ENCODE results near the gene PECR. TPM values are rescaled to one million over a fixed set of nuclear protein-coding genes. Genes with fewer than 3 reads are reported as not detected.

PECR gene
- total and polyA plus RNA-seq, 2 of the 4 experiments (the other 2 are of a cell fraction): 11.4 to 17.7 TPM

DNA sequence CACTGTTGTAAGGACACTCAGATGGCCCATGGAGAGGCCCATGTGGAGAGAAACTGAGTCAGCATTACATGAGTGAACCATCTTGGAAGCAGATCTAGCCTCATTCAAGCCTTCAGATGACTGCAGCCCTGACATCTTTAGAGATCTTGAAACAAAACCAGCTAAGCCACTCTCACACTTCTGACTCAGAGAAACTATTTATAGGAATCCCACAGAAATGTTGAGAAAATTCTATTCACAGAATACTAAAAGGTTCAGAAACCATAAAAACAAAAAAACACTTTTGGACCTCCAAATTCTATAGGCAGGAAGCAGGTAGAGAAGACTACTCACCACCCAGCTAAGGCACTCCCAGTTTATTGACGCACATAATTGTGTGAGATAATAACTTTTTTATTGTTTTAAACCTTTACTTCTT lies 8.8 kb upstream of the PECR start:
- Histone ChIP-seq H2BK20ac (ENCODE audit: low read depth, low read length) (no peak overlapping the region), H4K8ac (ENCODE audit: low read depth in 2 of 2, low read length in 2 of 2) (no peak overlapping the region), H3K4me2 (ENCODE audit: low read depth, low read length) (no peak overlapping the region), H3K9ac (ENCODE audit: low read depth, low read length) (no peak overlapping the region), H3K4ac (ENCODE audit: low read depth, low read length) (no peak overlapping the region), H3K36me3 (ENCODE audit: control insufficient read depth, insufficient read depth, low read length) (no peaks in the 10 kb centered on the region), H3K79me1 (ENCODE audit: low read depth in 1 of 2, low read length in 2 of 2) (no peaks in the 10 kb centered on the region; a peak in 1 of 4 replicates), H2AK5ac (ENCODE audit: low read depth, low read length) (no peak overlapping the region), H2AFZ (replicated peaks; ENCODE audit: low read length, poor library complexity) (no peak overlapping the region), H2AK9ac (replicated peaks; ENCODE audit: low read depth, low read length, poor library complexity) (no peak overlapping the region), H4K20me1 (ENCODE audit: insufficient read depth, low read length) (no peaks in the 10 kb centered on the region), H2BK120ac (ENCODE audit: low read depth, low read length) (no peak overlapping the region), H3K27me3 (ENCODE audit: control insufficient read depth, insufficient read depth, low read length) (no peaks in the 10 kb centered on the region; the same call in 1 of the 2 replicates), H2BK5ac (ENCODE audit: low read depth, low read length, poor library complexity, severe bottlenecking) (no peak overlapping the region), H3K18ac (ENCODE audit: low read depth, low read length) (no peak overlapping the region), H3K4me1 (ENCODE audit: control insufficient read depth, insufficient read depth, low read length) (no peaks in the 10 kb centered on the region), H3K9me3 (ENCODE audit: control insufficient read depth, insufficient read depth, low read length) (0 out of 2 replicates have a peak, but pooled peaks cover 2% of the 10 kb centered on the region), H4K5ac (ENCODE audit: low read depth, low read length) (no peak overlapping the region), H4K91ac (ENCODE audit: insufficient read depth, low read depth, low read length) (no peak overlapping the region), H3K9me1 (ENCODE audit: insufficient read depth, low read length) (no peaks in the 10 kb centered on the region), H2BK15ac (ENCODE audit: low read depth, low read length) (no peak overlapping the region), H3K14ac (replicated peaks; ENCODE audit: low read depth, low read length) (no peak overlapping the region), H3K56ac (ENCODE audit: extremely low read depth, insufficient read depth, low read length) (no peak overlapping the region), H3K23ac (ENCODE audit: low read depth, low read length) (no peak overlapping the region), H3K27ac (ENCODE audit: insufficient read depth, low read length) (no peak overlapping the region), H3K4me3 (ENCODE audit: insufficient read depth, low read depth, low read length) (no peak overlapping the region)
- WGBS, 2 experiments (ENCODE audit: extremely low coverage in 2 of 2, insufficient read length in 1 of 2): no CpG with 5 or more reads among the region's 1 CpG
- CTCF ChIA-PET: no interaction called here
- BruUV-seq (replicated peaks): no TSS peak
- POLR2A ChIA-PET (ENCODE audit: unreplicated experiment): interaction anchor here (0.6 kb wide), 1 partner anchor 680 kb away, joined by 11 read pairs; no protein-coding TSS in a partner anchor
- in situ Hi-C loops (cut with MboI; ENCODE audit: low sequenced_read_pairs): no loop called here
- ATAC-seq (ENCODE audit: low read depth) (no peak), DNase-seq (peak; percentile 53)
- dilution Hi-C loops (cut with HindIII; ENCODE audit: low sequenced_read_pairs, unreplicated experiment): no loop called here
- no peak for TF ChIP-seq USF2 (IDR thresholded peaks at IDR 0.05; ENCODE audit: low read depth, low read length)
- peak; percentile 53; the same call in 1 of the 2 replicates for TF ChIP-seq MAFK (IDR thresholded peaks at IDR 0.05; ENCODE audit: low read depth, low read length)
- intact Hi-C loops (cut with micrococcal nuclease): no loop called here

All from IMR-90 (cell line).